ENCODE data around the gene TOB2. TPM values are rescaled to one million over a fixed set of nuclear protein-coding genes. Genes with fewer than 3 reads are reported as not detected.

Gene TOB2
- polyA plus RNA-seq, 1 donor from 2014 or later, result 8.2 TPM

DNA sequence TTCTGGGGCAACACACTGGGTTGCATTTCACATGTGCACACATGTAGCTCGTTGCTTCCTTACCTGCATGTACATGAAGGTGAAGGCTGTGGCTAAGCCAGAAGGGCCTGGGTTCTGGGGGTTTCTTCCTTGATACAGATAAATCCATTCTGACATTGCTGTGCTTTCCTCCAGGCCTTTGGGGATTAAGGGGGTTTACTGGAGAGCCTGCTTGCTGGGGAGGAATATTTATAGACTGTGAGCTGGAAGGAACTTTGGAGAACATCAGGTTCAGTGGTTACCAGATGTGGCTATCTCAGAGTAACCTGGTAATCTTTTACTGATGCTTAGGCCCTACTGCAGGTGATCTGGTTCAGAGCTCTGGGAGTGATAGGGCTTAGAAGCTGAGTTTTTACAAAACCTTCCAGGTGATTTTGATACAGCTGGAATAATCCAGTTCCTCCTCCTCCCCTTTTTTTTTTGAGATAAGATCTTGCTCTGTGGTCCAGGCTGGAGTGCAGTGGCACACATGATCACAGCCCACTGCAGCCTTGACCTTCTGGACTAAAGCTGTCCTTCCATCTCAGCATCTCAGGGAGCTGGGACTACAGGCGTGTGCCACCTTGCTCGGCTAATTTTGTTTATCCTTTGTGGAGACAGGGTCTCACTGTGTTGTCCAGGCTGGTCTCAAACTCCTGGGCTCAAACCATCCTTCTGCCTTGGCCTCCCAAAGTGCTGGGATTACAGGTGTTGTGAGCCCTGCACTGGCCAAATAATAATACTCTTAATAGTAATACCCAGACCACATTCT lies 42.2 kb upstream of the TOB2 start:
- Histone ChIP-seq H3K9ac (ENCODE audit: low read length) (no peak overlapping the region), H4K20me1 (ENCODE audit: insufficient read depth) (no peaks in the 10 kb centered on the region), H3K27ac (ENCODE audit: low read length) (no peak overlapping the region), H3K27me3 (ENCODE audit: insufficient read depth, low read depth, low read length) (no peaks in the 10 kb centered on the region), H3K4me3 (ENCODE audit: low read length) (no peak overlapping the region), H3K9me3 (ENCODE audit: low read length) (no peaks in the 10 kb centered on the region), H3K36me3 (ENCODE audit: insufficient read depth, low read length) (no peaks in the 10 kb centered on the region), H3F3A (ENCODE audit: insufficient read depth, low read length, poor library complexity, severe bottlenecking) (no peaks in the 10 kb centered on the region), H2AFZ (ENCODE audit: low read depth, low read length) (no peak overlapping the region), H3K9me2 (ENCODE audit: insufficient read depth, low read length) (no peaks in the 10 kb centered on the region), H3K4me2 (ENCODE audit: low read length) (no peak overlapping the region), H3K79me2 (replicated peaks; ENCODE audit: insufficient read depth, low read length) (peaks cover 42% of the 10 kb centered on the region)
- no peak for TF ChIP-seq MXI1 (conservative IDR thresholded peaks at IDR 0.05; ENCODE audit: poor library complexity, severe bottlenecking)
- TF ChIP-seq SMC3 (conservative IDR thresholded peaks at IDR 0.05; ENCODE audit: poor library complexity), result no peak
- TF ChIP-seq TAF1 (IDR thresholded peaks at IDR 0.05; ENCODE audit: low read depth), result no peak
- no peak for TF ChIP-seq POLR2AphosphoS5 (IDR thresholded peaks at IDR 0.05)
- no peak for TF ChIP-seq EZH2 (IDR thresholded peaks at IDR 0.05; ENCODE audit: borderline replicate concordance, insufficient read depth, low read length, poor library complexity, severe bottlenecking)
- TF ChIP-seq, protein P1, sequence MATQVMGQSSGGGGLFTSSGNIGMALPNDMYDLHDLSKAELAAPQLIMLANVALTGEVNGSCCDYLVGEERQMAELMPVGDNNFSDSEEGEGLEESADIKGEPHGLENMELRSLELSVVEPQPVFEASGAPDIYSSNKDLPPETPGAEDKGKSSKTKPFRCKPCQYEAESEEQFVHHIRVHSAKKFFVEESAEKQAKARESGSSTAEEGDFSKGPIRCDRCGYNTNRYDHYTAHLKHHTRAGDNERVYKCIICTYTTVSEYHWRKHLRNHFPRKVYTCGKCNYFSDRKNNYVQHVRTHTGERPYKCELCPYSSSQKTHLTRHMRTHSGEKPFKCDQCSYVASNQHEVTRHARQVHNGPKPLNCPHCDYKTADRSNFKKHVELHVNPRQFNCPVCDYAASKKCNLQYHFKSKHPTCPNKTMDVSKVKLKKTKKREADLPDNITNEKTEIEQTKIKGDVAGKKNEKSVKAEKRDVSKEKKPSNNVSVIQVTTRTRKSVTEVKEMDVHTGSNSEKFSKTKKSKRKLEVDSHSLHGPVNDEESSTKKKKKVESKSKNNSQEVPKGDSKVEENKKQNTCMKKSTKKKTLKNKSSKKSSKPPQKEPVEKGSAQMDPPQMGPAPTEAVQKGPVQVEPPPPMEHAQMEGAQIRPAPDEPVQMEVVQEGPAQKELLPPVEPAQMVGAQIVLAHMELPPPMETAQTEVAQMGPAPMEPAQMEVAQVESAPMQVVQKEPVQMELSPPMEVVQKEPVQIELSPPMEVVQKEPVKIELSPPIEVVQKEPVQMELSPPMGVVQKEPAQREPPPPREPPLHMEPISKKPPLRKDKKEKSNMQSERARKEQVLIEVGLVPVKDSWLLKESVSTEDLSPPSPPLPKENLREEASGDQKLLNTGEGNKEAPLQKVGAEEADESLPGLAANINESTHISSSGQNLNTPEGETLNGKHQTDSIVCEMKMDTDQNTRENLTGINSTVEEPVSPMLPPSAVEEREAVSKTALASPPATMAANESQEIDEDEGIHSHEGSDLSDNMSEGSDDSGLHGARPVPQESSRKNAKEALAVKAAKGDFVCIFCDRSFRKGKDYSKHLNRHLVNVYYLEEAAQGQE (IDR thresholded peaks at IDR 0.05; ENCODE audit: borderline replicate concordance), result no peak
- TF ChIP-seq, protein P2, sequence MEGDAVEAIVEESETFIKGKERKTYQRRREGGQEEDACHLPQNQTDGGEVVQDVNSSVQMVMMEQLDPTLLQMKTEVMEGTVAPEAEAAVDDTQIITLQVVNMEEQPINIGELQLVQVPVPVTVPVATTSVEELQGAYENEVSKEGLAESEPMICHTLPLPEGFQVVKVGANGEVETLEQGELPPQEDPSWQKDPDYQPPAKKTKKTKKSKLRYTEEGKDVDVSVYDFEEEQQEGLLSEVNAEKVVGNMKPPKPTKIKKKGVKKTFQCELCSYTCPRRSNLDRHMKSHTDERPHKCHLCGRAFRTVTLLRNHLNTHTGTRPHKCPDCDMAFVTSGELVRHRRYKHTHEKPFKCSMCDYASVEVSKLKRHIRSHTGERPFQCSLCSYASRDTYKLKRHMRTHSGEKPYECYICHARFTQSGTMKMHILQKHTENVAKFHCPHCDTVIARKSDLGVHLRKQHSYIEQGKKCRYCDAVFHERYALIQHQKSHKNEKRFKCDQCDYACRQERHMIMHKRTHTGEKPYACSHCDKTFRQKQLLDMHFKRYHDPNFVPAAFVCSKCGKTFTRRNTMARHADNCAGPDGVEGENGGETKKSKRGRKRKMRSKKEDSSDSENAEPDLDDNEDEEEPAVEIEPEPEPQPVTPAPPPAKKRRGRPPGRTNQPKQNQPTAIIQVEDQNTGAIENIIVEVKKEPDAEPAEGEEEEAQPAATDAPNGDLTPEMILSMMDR (IDR thresholded peaks at IDR 0.05; ENCODE audit: poor library complexity, severe bottlenecking), result no peak
- no peak for TF ChIP-seq RAD21 (conservative IDR thresholded peaks at IDR 0.05)

DNA sequence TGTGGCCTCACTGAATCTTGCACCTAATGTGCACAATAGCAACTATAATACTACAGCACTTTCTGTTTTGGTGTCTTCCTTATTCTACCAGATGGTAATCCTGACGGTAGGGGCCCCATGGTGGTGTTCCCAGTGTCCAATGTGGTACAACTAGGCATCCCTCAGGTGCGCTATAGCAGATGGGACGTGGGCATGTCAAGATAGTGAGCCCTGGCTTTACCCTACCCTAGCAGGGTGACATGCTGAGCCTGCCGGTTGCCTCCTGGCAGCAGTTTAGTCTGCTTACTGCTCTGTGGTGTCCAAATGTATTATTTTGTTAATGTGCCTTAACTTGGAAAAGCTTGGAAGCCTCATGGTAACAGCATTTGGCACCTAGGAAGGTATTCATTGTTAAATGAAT lies 41.5 kb upstream of the TOB2 start:
- H3K9ac ChIP-seq (ENCODE audit: low read length), result no peak overlapping the region

More for the DNA sequence above, 41.5 kb upstream of the TOB2 start:
- Histone ChIP-seq H3K27ac (ENCODE audit: low read length) (no peak overlapping the region), H3K9me2 (ENCODE audit: insufficient read depth, low read length) (no peaks in the 10 kb centered on the region), H3K27me3 (ENCODE audit: insufficient read depth, low read depth, low read length) (no peaks in the 10 kb centered on the region), H3K9me3 (ENCODE audit: low read length) (no peaks in the 10 kb centered on the region), H3F3A (ENCODE audit: insufficient read depth, low read length, poor library complexity, severe bottlenecking) (no peaks in the 10 kb centered on the region), H4K20me1 (ENCODE audit: insufficient read depth) (no peaks in the 10 kb centered on the region), H2AFZ (ENCODE audit: low read depth, low read length) (no peak overlapping the region), H3K4me3 (ENCODE audit: low read length) (no peak overlapping the region), H3K79me2 (replicated peaks; ENCODE audit: insufficient read depth, low read length) (peaks cover 48% of the 10 kb centered on the region), H3K36me3 (ENCODE audit: insufficient read depth, low read length) (no peaks in the 10 kb centered on the region), H3K4me2 (ENCODE audit: low read length) (no peak overlapping the region)
- TF ChIP-seq MXI1 (conservative IDR thresholded peaks at IDR 0.05; ENCODE audit: poor library complexity, severe bottlenecking) (no peak), TAF1 (IDR thresholded peaks at IDR 0.05; ENCODE audit: low read depth) (no peak), POLR2AphosphoS5 (IDR thresholded peaks at IDR 0.05) (no peak), EP300 (conservative IDR thresholded peaks at IDR 0.05; ENCODE audit: poor library complexity, severe bottlenecking) (no peak), RAD21 (conservative IDR thresholded peaks at IDR 0.05) (no peak), SMC3 (conservative IDR thresholded peaks at IDR 0.05; ENCODE audit: poor library complexity) (no peak), EZH2 (IDR thresholded peaks at IDR 0.05; ENCODE audit: borderline replicate concordance, insufficient read depth, low read length, poor library complexity, severe bottlenecking) (no peak)
- TF ChIP-seq, protein P1 (IDR thresholded peaks at IDR 0.05; ENCODE audit: borderline replicate concordance), result no peak
